Measurements from ENCODE around the gene ZNF324. TPM values are rescaled to one million over a fixed set of nuclear protein-coding genes. Genes with fewer than 3 reads are reported as not detected.

The ZNF324 gene
- total and polyA plus RNA-seq, 2 of the 13 experiments (the other 11 are each of a cell fraction or from before 2014, with no cell fraction given) = 1.1 to 4.7 TPM

DNA sequence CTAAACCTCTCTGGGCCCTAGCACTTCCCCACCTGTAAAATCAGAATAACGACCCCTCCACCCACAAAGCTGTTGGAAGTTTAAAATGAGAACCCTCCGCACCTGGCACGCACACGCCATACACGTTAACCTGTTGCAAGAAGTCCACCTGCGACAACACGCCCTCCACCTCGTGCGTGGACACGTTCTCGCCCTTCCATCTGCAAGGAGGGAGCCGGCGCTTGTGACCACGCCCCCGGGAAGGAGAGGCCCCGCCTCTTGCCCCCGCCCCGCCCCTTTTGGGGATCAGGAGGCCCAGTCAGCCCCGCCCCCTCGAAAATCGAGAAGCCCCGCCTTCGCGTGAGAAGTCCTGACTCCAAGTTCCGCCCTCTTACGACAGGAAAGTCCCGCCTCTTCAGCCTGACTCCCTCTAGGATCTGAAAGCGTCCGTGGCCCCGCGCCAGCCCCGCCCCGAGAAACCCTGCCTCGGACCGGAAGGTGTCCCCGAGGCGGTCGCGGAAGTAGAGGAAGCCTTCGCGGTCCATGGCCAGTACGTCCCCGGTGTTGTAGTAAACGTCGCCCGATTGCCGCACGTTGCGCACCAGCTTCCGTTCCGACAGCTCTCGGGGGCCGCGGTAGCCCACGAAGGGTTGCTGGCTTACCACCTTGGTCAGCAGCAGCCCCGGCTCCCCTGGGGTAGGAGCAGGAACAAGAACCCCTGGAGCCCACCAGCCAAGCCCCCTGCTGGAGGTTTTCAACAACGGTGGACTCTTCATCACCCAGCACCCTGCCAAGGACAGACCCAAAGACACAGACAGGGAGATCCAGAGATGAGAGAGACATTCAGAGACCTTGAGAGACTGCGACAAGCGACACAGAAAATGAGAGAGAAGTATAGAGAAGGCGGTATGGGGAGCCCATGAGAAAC is 32.4 kb downstream of the ZNF324 start (continued):
- TF ChIP-seq KLF9 (CRISPR knock-in tag; IDR thresholded peaks at IDR 0.05; ENCODE audit: low read depth) = 0 out of 2 replicates have a peak, but pooled peaks have one; percentile 14
- TF ChIP-seq HNRNPH1 (optimal IDR thresholded peaks at IDR 0.05; ENCODE audit: low read depth, low read length) = no peak
- TF ChIP-seq, protein P1, sequence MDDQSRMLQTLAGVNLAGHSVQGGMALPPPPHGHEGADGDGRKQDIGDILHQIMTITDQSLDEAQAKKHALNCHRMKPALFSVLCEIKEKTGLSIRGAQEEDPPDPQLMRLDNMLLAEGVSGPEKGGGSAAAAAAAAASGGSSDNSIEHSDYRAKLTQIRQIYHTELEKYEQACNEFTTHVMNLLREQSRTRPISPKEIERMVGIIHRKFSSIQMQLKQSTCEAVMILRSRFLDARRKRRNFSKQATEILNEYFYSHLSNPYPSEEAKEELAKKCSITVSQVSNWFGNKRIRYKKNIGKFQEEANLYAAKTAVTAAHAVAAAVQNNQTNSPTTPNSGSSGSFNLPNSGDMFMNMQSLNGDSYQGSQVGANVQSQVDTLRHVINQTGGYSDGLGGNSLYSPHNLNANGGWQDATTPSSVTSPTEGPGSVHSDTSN (CRISPR knock-in tag; IDR thresholded peaks at IDR 0.05; ENCODE audit: borderline replicate concordance) = no peak
- TF ChIP-seq, protein P2, sequence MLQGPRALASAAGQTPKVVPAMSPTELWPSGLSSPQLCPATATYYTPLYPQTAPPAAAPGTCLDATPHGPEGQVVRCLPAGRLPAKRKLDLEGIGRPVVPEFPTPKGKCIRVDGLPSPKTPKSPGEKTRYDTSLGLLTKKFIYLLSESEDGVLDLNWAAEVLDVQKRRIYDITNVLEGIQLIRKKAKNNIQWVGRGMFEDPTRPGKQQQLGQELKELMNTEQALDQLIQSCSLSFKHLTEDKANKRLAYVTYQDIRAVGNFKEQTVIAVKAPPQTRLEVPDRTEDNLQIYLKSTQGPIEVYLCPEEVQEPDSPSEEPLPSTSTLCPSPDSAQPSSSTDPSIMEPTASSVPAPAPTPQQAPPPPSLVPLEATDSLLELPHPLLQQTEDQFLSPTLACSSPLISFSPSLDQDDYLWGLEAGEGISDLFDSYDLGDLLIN (CRISPR knock-in tag; IDR thresholded peaks at IDR 0.05; ENCODE audit: borderline replicate concordance) = no peak
- peak; percentile 17; the same call in 1 of the 2 replicates for TF ChIP-seq ZNF274 (CRISPR knock-in tag; IDR thresholded peaks at IDR 0.05)
- TF ChIP-seq ZNF432 (CRISPR knock-in tag; IDR thresholded peaks at IDR 0.05; ENCODE audit: borderline replicate concordance) = no peak
- TF ChIP-seq KDM6A (CRISPR knock-in tag; IDR thresholded peaks at IDR 0.05; ENCODE audit: low read depth) = no peak
- no peak for TF ChIP-seq ZNF296 (CRISPR knock-in tag; conservative IDR thresholded peaks at IDR 0.05)
- TF ChIP-seq, protein P3, sequence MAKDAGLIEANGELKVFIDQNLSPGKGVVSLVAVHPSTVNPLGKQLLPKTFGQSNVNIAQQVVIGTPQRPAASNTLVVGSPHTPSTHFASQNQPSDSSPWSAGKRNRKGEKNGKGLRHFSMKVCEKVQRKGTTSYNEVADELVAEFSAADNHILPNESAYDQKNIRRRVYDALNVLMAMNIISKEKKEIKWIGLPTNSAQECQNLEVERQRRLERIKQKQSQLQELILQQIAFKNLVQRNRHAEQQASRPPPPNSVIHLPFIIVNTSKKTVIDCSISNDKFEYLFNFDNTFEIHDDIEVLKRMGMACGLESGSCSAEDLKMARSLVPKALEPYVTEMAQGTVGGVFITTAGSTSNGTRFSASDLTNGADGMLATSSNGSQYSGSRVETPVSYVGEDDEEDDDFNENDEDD (CRISPR knock-in tag; IDR thresholded peaks at IDR 0.05; ENCODE audit: borderline replicate concordance) = peak; percentile 71; the same call in 1 of the 2 replicates
- no peak for TF ChIP-seq ZFP36 (IDR thresholded peaks at IDR 0.05; ENCODE audit: borderline replicate concordance, low read depth, low read length, partially characterized antibody)
- TF ChIP-seq SOX6 (IDR thresholded peaks at IDR 0.05) = no peak
- peak; percentile 77 for TF ChIP-seq SOX6 (CRISPR knock-in tag; IDR thresholded peaks at IDR 0.05)
- TF ChIP-seq, protein P4, sequence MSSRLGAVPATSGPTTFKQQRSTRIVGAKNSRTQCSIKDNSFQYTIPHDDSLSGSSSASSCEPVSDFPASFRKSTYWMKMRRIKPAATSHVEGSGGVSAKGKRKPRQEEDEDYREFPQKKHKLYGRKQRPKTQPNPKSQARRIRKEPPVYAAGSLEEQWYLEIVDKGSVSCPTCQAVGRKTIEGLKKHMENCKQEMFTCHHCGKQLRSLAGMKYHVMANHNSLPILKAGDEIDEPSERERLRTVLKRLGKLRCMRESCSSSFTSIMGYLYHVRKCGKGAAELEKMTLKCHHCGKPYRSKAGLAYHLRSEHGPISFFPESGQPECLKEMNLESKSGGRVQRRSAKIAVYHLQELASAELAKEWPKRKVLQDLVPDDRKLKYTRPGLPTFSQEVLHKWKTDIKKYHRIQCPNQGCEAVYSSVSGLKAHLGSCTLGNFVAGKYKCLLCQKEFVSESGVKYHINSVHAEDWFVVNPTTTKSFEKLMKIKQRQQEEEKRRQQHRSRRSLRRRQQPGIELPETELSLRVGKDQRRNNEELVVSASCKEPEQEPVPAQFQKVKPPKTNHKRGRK (CRISPR knock-in tag; IDR thresholded peaks at IDR 0.05) = no peak
- no peak; the same call in 1 of the 2 replicates for TF ChIP-seq ZNF460 (CRISPR knock-in tag; IDR thresholded peaks at IDR 0.05; ENCODE audit: borderline replicate concordance)
- TF ChIP-seq KLF13 (CRISPR knock-in tag; IDR thresholded peaks at IDR 0.05) = no peak
- TF ChIP-seq ZSCAN20 (CRISPR knock-in tag; IDR thresholded peaks at IDR 0.05; ENCODE audit: borderline replicate concordance) = no peak
- TF ChIP-seq, protein P5, sequence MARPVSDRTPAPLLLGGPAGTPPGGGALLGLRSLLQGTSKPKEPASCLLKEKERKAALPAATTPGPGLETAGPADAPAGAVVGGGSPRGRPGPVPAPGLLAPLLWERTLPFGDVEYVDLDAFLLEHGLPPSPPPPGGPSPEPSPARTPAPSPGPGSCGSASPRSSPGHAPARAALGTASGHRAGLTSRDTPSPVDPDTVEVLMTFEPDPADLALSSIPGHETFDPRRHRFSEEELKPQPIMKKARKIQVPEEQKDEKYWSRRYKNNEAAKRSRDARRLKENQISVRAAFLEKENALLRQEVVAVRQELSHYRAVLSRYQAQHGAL (CRISPR knock-in tag; IDR thresholded peaks at IDR 0.05; ENCODE audit: not compliant biosample characterization) = peak; percentile 45
- TF ChIP-seq ZNF773 (CRISPR knock-in tag; IDR thresholded peaks at IDR 0.05; ENCODE audit: borderline replicate concordance) = peak; percentile 27; the same call in 1 of the 2 replicates
- TF ChIP-seq, protein P6, sequence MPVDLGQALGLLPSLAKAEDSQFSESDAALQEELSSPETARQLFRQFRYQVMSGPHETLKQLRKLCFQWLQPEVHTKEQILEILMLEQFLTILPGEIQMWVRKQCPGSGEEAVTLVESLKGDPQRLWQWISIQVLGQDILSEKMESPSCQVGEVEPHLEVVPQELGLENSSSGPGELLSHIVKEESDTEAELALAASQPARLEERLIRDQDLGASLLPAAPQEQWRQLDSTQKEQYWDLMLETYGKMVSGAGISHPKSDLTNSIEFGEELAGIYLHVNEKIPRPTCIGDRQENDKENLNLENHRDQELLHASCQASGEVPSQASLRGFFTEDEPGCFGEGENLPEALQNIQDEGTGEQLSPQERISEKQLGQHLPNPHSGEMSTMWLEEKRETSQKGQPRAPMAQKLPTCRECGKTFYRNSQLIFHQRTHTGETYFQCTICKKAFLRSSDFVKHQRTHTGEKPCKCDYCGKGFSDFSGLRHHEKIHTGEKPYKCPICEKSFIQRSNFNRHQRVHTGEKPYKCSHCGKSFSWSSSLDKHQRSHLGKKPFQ (CRISPR knock-in tag; IDR thresholded peaks at IDR 0.05; ENCODE audit: insufficient replicate concordance) = peak; percentile 34
- TF ChIP-seq RXRA (CRISPR knock-in tag; IDR thresholded peaks at IDR 0.05) = peak; percentile 76
- peak; percentile 18; the same call in 1 of the 2 replicates for TF ChIP-seq SAFB2 (CRISPR knock-in tag; IDR thresholded peaks at IDR 0.05; ENCODE audit: borderline replicate concordance, low read depth)
